SW480 (cell line): Measurements from ENCODE around the gene LRRC28.
A peak's percentile ranks its signal among the peaks of the same experiment; 100 is the strongest.
"Not testable (repeated sequence)": the region's sequence is repeated elsewhere in the genome, so short reads cannot be mapped to it uniquely, and the experiment has no call there.

Source experiments
- DNase-seq: peaks from one replicate; pipeline ENCODE4 v3.0.0-alpha.2; 2016; ENCODE audit warnings: low spot score

LRRC28 gene

GRCh38 chr15:99250857-99251841 lies at the start of gene LRRC28:
LRRC28 (plus strand) TSS chr15:99251481; CDS start chr15:99255958, 4,477 bp downstream.
- peak; percentile 98 for DNase-seq

- no peak for DNase-seq
These were observed 49.1 kb upstream of the LRRC28 start for GRCh38 chr15:99202176-99202552.

DNA sequence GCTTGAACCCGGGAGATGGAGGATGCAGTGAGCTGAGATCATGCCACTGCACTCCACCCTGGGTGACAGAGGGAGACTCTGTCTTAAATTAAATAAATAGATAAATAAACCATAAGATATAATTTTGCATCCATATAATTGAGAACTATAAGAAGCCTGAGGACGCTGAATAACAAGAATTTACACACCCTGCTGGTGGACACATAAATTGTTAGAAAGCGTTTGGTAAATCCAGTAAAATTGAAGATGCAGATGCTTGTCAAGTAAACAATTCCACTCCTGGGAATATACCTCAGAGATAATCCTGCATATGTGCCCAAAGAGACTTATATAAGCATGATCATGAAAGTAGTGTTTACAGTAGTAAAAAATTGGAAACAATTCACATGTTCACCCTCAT lies 43.6 kb upstream of the LRRC28 start:
- DNase-seq, result no peak

DNA sequence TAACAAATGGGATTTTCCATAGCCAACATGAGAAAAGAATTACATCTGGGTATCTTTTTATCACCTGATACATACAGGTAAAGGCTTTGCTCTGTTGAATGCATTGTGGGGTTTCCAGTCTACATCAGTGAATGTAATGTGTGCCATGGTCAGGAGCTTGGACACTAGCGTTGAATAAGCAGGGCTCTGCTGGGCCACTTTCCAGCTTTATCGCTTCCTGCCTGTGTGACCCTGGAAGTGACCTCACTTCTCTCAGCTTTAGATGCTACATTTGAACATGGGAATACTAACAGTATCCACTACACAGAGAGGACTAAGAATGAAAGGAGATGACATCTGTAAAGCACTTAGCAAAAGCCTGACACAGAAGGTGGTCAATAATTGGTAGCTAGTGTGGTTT lies 42.0 kb upstream of the LRRC28 start:
- DNase-seq, result no peak

- DNase-seq, result no peak
These were observed 40.9 kb upstream of the LRRC28 start for GRCh38 chr15:99210334-99210733.

DNA sequence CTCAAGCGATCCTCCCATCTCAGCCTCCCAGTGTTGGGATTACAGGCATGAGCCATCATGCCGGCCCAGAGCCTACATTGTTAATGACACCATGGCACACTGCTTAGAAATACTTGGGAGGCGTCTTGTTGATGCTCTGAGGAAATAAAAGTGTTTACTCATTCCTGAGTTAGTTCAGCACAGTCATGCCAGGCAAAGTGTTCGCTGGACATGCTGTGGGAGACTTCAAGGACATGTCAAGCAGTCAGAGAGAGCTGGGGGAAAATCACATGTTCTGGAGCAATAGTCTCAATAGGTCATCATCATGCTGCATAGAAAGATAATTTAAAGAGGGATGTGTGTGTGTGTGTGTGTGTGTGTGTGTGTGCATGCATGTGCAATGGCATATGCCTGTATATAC lies 39.4 kb upstream of the LRRC28 start:
- DNase-seq, result no peak

DNA sequence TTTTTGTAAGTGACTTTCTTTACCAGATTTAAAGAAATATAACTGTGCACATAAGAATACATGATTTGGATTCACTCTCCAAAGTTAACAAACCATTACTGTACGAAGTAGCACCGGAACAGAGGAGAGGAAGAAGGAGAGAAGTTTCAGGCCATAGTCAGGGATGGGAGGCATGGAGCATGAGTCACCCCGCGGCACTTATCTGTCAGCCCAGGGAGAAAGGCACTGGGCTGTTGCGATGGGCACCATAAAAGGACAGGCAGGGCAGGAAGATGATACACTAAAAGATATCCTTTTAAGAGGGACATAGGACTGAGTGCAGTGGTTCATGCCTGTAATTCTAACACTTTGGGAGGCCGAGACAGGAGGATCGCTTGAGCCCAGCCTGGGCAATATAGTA lies 38.9 kb upstream of the LRRC28 start:
- DNase-seq, result no peak

DNA sequence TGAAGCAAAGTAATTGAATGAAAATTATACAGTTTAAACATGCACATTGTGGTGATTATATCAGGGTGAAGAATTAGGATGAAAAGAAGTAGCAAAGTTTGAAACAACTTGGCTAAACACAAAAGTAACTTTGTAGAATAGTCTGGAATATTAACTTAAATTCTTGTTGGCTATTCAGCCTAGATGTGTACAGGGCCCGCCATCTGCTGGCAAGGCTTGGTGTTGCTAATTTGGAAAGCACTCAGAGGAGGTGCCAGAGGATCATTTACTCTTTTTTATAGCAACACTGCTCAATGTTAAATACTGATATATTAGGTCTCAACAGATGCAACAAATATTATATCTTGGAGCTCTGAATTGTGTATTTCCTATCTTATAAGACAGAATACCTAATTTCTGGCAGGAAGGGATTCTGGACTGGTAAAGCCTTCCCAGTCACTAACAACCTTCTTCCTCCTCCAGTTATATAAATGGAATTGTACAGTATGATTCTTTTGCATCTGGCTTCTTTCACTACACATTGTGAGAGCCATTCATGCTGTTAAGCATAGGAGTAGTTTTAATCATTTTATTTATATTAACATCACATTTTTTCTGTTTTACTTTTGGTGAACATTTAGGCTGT lies 38.0 kb upstream of the LRRC28 start:
- DNase-seq, result peak; percentile 50

DNA sequence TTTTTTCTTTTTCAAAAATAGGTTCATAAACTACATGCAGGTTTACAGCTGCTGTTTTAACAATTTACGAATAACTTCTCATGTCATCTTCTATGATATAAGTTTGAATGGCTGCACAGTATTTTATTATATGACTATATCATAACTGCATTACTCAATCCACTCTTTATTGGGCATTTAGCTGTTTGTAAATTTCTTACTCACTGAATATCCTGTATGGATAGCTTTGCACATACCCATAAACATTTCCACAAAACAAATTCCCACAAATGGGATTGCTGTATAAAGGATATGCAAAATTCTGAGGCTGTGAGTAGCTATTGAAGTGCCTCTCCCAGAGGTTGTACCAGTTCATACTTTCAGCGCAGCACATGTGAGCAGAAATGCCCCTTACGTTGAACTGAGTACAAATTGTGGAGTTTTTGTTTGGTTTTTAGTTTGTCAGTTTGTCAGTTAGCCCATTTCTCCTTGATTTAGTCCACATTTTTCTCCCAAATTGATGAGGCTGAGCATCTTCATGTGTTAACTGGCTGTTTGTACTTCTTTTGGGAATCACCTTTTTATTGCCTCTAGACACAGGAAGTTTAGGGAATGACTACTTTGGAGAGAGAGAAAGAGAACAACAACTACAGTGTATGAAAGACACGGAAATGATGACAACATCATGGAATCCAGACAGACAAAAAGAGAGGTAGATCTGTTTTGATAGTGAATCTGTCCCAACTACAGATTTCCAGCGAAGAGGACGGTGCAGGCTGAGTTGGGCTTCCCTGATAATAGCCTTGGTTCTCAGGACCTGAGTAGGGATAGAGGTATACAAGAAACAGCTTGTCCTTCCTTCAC lies 26.7 kb upstream of the LRRC28 start:
- DNase-seq, result no peak

DNA sequence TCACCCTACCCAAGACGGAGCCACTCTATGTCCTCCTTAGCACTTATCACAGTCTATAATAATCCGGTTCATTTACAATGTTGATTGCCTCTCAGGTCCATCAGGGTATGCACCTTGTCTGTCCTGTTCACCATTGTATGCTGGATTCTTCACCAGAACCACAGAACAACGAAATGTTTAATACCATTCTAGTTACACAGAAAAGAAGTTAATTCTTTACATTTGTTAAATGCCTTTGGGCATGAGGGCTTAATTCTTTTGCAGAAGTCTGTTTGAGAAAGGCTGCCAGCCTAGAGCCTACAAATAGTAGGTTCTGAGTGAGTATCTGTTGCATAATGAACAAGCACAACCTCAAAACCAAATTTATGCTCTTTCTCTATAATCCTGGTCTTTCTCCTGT lies 24.5 kb upstream of the LRRC28 start:
- DNase-seq, result no peak

DNA sequence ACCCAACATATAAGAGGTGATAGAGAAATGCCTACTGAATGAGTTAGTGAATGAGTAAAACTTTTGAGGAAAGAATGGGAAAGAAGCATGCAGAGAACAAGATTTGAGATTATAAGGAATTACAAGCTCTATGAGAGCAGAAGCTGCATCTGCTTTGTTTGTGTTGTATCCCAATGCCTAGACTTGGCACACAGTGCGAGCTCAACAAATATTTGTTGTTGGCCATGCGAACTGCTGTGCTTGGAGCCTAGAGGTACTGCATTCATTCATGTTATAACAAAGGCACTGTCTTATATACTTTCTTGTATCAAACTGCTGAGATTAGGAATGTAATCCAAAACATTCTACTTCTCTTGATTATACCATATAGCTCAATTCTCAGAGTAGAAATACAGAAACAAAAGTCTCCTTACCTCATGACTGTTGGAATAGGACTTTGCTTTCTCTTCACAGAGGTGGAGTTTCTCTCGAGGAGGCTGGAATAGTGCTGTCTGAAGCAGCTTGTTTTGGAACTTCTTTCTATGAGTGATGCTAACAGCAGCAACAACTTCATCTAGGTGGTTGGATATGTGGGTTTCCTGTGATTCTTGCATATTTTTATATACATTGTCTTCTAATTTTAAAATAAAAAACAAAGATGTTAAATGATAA lies 23.0 kb upstream of the LRRC28 start:
- DNase-seq, result no peak

DNA sequence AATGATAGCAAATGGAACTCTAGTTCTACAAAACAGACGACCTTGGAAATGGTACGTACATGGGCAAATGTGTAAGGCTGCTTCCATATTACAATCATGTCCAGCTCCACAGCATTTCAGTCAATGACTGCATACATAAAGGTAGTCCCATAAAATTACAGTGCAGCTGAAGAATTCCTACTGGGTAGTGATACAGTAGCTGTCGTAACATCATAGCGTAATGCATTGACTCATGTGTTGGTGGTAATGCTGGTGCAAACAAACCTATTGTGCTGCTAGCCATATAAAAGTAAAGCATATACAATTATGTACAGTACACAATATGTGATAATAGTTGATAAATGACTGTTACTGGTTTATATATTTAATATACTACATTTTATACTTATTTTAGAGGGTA lies 20.4 kb upstream of the LRRC28 start:
- DNase-seq, result no peak

DNA sequence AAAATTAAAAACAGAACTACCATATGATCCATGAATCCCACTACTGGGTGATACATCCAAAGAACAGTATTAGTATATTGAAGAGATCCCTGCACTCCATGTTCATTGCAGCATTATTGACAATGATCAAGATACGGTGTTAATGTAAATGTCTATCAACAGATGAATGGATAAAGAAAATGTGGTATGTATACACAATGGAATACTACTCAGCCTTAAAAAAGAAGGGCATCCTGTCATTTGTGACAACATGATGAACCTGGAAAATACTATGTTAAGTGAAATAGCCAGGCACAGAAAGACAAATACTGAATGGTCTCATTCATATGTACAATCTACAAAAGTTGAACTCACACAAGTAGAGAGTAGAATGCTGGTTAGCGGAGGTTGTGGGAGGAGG lies 18.5 kb upstream of the LRRC28 start:
- DNase-seq, result no peak

- DNase-seq, result not testable (repeated sequence)
These were observed 17.1 kb upstream of the LRRC28 start for GRCh38 chr15:99234160-99234559.

- DNase-seq, result no peak
These were observed 12.4 kb upstream of the LRRC28 start for GRCh38 chr15:99238849-99239248.

DNA sequence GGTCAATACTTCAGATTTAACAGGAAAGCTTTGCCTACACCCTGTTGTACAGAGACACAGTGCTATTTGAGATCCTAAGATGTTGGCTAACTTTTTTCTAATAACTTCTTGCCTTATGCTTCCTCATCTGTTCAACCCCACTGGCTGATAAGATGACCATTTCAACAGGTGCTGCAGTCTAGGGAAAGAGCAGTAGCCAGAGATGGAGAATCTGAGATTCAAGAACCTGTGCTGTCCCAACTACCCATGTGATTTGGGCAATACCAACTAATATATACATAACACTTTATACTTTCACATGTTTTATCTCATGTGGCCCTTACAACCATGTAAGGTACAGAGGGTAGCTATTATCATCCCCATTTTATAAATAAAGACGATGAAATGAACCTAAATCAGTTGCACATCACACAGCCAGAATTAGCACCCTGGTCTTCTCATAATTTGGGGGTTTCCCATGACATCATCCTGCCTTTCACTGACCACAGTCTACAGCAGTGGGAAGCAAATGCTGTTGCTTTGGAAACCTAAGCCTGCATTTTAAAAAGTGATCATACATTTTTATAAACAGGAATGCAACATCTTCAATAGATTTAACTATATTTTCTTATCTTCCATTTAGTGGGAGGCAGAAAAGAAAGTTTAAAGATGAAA lies 11.6 kb upstream of the LRRC28 start:
- DNase-seq, result no peak

- DNase-seq, result no peak
These were observed 9.5 kb upstream of the LRRC28 start for GRCh38 chr15:99241752-99242151.

- DNase-seq, result no peak
These were observed 7.0 kb upstream of the LRRC28 start for GRCh38 chr15:99244306-99244705.

- no peak for DNase-seq
These were observed 4.2 kb upstream of the LRRC28 start for GRCh38 chr15:99247062-99247461.

- no peak for DNase-seq
These were observed 3.1 kb upstream of the LRRC28 start for GRCh38 chr15:99248000-99248715.
